Activated CD4-positive, alpha-beta T cell treated with anti-CD3 and anti-CD28 coated beads, Interleukin-2, amount 50 U/mL, for 4 hours (primary cell): ENCODE measurements around the gene ATN1.

Experiments
- DNase-seq, 2 experiments: peaks; one replicate each; pipeline ENCODE4 v3.0.0-alpha.2; 2020

Gene ATN1

DNA sequence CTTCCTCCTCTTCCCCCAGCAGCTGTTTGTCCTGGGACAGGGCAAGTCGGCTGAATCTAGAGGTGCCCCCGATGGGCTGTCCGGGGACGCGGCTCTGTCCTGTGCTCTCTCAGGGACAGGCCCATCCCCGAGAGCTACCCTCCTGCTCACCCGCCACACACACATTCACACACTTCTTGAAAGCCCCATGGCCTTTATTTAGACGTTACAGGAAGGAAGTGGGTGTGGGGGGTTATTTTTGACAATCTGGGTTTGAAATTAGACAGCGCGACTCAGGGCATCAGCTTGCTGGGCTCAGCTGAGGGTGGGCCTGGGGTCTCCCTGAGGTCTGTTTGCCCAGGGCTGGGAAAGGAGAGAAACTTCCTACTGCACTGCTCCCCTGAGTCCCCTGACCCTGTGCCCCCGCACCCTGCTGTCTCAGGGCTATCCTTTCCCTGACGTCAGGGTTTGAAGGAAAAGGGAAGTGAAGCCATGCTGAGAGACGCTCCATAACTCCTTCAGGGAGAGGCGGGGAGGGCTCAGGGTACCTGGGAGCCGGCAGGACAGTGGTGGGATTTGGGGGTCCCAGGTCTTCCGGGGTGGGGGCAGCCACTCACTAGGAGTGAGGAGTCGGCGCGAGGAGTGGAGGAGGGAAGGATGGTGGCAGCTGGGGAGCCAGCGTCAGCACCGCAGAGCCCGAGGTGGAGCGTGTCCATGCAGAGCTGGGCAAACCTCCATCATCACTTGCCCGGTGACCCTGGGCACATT lies 31.5 kb downstream of the ATN1 start:
- DNase-seq: peak; percentile 62 to 66

DNA sequence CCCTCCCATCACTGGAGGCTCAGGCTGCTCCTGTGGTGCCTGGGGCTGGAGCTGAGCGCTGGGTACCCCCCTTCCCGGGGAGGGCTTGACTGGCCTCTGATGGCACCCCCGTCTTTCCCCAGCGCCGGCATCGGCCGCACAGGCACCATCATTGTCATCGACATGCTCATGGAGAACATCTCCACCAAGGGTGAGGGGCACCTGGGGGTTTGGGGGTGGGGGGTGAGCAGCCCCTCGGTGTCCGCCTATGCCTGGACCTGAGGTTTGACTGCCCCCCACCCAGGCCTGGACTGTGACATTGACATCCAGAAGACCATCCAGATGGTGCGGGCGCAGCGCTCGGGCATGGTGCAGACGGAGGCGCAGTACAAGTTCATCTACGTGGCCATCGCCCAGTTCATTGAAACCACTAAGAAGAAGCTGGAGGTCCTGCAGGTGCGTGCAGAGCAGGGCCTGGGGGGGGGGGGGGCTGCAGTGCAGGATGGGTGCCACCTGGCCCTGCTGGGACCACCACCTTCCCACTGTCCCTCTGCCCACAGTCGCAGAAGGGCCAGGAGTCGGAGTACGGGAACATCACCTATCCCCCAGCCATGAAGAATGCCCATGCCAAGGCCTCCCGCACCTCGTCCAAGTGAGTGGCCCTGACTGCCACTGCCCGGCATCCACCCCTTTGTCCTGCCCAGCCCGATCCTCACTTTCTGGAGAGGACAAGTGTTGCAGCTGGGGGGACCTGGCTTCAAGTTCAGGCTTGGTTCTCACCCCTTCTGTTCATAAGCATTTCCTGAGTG lies 32.2 kb downstream of the ATN1 start:
- no peak for DNase-seq

DNA sequence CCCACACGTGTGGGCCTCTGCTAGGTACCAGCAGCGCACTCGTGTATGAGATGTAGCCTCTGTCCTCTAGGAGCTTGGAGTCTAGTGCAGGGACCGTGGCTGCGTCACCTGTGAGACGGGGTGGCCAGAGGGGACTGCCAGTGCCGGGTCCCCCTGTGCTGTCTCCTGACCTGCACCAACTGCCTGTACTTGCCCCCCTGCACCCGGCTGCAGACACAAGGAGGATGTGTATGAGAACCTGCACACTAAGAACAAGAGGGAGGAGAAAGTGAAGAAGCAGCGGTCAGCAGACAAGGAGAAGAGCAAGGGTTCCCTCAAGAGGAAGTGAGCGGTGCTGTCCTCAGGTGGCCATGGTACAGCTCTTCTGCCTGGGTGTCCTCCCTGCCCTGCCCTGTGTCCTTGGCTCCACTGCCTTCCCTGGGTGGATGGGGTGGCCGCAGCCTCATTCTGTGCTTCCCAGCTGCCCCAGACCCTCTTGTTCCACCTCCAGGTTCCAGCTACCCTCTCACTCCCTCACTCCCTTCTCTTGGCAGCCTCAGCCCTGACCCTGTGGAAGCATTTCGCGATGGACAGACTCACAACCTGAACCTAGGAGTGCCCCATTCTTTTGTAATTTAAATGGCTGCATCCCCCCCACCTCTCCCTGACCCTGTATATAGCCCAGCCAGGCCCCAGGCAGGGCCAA lies 33.0 kb downstream of the ATN1 start:
- no peak for DNase-seq

DNA sequence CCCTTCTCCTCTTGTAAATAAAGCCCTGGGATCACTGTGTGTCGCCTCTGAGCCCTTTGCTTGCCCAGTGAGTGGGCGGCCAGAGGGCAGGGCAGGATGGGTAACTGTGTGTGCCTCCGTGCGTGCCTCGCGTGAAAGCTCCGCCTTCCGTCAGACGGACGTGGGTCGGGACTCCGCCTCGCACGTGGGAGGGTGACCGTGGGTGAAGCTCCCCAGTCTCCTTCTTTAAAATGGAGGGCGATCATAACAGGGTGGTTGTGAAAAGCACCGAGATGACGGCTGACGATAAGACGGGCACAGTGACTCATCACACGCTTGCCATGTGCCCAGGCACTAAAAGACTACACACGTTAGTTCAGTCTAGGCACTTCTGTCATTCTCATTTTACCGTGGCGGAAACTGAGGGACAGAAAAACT lies 33.5 kb downstream of the ATN1 start:
- DNase-seq: peak; percentile 95 to 97

DNA sequence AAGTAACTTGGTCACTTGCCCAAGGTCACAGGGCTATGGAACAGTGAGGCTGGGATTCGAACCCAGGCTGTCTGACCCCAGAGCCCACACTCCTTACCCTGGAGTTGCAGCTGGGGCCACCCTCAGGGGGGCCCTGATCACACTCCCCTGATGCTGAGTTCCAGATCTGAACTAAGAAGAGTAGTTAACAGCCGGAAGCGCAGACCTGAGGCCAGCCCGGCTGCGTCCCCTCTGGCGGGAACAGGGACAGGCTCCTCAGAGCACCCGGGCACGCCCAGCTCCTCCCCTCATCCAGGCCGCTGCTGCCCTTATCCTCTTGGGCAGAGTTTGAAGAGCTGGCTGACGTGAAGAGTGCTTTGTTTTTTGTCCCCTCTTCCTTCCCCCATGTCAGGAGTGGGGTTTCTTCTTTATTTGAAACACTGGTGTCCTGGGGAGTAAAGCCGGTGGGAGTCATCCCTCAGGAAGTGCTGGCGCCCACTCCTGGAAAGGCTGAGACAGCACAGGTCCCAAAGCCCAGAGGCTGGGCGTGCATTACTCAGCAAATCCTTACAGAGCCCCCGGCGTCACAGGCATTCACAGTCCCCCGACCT lies 34.0 kb downstream of the ATN1 start:
- DNase-seq: no peak

DNA sequence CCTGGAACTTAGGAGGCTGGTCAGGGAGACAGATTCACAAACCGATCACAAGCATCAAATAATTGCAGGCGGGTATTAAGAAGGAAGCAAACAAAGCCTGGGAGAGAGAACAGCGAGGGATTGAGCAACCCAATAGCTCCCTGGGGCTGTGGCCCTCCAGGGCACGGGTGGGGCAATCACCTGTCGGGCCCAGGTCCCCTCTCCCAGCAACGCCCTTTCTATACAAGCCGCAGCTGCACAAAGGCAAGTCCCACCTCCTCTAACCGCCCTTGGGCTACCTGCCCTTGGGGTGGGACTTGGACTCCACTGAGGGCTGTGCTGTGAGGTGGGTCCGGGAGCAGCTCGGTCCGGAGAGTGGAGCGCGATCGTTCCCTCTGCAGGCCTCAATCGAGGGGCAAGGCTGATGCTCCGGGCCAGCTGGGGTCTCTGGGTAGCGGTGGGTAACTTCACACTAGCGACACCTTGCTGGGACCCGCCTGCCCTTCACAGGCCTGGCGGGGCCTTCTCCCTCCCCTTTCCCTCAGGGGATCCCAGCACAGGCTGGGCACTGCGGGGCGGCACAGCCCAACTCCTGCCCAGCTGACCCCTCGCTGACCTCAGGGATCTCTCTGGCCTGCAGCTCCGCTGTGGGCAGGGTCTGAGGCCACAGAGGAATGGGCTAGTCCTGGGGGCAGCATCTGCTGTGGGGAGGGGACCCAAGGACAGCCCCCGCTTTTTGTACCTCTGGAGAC lies 34.7 kb downstream of the ATN1 start:
- no peak for DNase-seq

DNA sequence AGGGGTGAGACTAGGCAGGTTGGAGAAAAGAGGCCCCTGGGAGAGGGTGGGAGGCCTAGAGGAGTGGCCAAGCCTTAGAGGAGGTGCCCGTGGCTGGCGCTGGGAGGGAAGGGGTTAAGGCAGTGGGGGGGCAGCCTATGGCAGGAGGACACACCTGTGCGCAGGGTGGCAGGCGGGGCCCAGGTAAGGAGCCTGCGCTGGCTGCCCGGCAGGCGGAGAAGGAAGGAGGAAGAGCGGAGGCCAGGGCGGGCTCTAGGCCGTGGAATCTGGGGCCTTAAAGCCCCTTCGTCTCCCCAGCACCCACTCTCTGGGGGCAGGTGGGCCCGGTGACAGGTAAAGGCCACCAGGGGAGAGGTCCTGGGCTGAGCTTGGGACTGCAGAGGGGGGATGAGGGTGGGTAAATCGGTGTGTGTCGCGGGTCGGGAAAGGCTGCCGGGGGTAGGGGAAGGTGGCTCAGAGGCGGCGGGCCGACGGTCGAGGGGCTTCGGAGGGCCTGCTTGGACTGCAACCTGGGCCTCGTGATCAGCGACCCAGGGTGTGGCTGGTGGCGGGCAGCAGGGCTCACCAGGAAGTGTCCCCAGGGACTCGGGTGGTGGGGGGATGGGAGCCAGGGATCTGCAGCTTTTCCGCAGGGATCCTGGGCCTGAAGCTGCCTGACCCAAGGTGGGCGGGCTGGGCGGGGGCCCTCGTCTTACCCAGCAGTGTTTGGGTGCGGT lies 35.4 kb downstream of the ATN1 start:
- no peak for DNase-seq

DNA sequence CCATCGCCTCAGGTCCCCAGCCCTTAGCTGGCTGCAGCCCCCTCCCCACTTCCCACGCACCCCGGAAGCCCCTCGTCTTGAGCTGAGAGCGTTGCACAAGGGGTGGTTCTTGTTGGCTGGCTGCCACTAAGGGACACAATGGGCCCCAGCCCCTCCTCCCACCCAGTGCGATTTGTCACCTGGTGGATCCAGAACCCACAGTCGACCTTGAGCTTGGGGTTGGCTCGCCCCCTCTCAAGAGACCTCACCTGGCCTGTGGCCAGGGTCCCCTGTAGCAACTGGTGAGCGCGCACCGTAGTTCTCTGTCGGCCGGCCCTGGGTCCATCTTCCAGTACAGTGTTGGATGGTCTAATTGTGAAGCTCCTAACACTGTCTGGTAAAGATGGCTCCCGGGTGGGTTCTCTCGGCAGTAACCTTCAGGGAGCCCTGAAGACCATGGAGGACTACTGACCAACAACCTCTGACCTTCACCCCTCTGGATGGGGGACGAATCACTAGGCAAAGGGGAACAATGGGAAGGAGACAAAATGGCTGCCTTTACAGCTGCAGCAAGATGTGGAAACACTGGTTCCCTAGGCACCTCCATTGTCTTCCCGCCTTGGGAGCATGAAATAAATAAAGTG lies 36.1 kb downstream of the ATN1 start:
- no peak for DNase-seq

DNA sequence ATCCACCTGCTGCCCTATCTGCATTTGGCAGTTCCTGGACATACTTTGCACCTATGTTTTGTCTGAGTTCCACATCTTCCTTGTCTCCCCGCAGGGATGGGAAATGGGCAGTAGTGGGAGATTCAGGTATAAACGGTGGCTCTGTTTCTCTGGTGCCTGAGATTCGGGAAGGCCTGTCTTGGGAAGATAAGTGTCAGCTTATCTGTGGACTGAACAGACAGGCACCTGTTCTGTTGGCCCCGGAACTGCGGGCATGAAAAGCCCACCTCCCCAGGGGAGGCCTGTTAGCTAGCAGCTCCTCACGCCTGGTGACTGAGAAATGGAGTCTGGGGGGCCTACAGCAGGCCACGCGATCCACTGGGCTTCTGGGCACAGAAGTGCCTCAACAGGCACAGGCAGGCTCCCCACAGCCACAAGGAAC lies 36.9 kb downstream of the ATN1 start:
- no peak for DNase-seq

DNA sequence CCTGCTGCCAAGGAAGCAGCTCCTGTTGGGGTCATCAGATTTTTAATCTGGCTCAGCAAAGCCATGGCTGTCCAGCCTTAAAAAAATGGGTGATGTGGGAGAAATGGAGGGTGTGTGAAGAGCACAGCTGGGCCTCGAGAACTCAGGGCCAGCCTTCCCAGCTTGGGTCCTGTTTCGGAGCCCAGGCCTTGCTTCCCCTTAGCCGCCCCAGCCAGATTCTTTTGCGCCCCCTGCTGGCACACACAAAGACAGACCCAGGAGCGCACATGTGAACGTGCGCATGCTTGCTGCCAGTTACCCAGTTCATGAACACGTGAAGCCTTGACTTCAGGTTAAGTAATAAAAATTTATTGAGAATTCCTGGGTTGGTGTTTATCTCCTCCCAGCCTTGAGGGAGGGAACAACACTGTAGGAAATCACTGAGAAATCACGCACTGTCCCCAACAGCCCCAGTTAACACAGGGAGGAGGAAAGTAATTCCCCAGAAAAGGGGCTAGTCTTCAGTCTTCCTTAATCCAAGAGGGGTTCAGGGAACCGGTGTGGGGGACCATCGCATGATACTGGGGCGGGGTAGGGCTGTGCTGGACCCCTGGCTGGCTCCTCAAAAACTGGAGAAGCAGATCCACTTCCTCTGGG lies 37.4 kb downstream of the ATN1 start:
- peak; percentile 87 to 88 for DNase-seq

DNA sequence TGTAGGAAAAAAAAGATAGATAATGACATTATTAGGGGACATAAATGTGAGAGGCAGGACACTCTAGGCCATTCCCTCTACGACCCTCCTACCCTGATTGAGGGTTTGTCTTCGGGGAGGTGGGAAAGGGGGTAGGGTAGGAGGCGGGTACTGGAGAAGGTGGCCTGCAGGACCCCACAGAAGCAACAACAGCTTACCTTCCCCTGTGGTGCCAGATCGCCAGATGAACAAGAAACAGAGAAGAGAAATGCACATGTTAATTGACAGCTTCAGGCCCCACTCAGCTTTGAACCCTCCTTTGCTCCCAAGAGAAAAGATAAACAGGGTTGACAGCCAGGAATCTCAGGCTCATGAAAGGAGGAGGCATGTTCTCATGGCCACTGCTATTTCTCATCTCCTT lies 38.0 kb downstream of the ATN1 start:
- DNase-seq: no peak

DNA sequence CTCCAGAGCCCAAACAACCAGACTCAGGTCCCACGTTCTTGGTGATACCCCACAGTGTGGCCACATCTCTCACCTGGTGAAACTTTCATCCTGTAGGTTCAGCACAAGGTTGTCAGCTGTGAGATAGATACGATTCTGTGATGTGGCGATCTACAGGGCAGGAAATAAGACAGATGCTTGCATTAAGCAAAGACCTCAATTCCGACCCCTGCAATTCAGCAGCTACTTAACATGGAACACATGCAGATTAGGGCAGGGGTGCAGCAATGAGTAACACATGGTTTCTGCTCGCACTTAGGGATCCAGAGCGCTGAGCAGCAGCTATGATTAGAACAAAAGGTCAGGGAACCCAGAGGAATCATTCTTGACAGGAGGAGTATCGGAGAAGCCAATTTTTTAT lies 38.6 kb downstream of the ATN1 start:
- DNase-seq: no peak

DNA sequence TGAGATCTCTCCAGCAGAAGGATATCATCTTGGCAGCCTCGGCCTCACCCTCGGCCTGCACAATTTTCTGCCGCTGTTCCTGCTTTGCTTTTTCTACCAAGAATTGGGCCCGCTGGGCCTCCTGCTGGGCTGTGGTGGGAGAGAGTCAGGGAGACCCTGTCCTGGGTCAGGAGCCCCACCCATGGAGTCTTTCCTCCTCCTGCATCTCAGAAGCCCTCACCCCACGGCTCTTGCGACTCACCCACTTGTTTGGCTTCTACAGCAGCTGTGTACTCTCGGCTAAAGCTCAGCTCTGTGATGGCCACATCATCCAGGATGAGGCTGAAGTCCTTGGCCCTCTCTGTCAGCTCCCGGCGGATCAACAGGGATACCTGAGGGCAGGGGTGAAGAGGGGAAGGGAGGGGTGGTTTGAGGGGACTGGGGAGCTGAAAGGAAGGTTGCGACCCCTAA lies 39.9 kb downstream of the ATN1 start:
- DNase-seq: no peak

DNA sequence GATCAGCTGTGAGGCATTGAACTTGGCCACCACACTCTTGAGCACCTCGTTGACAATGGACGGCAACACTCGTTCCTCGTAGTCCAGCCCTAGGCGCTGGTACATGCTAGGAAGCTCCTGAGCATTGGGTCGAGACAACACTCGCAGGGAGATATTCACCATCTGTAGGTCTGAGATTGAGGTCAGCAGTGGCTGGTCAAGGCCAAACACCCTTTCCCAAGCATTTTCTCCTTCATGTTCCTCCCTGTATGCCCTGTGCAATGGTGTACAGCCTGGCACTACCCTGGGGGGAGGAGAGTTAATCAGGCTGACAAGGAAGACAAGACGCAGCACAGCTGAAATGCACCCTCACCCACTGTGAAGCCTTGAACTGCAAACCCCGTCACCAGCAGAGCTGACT lies 40.7 kb downstream of the ATN1 start:
- no peak for DNase-seq

DNA sequence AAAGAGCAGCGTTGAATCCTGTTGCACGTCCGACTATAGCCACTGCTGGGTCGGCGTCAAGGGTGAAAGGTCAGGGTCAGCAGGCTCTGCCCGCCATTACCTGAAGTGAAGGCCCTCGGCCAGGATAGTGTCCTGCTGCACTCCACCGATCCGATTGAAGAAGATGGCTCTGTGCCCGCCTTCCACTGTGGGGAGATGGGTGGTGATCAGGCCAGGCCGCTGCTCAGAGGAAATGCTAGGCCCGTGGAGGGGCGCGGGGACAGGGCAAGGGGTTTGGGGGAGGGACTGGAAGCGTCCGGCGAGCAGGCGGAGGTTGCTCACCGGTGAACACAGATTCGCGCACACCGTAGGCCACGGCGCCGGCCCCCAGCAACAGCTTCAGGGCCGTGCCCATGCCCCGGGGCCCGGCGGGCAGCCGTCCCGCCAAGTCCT lies 42.4 kb downstream of the ATN1 start:
- DNase-seq: peak in 1 of 2 experiments; percentile 23

DNA sequence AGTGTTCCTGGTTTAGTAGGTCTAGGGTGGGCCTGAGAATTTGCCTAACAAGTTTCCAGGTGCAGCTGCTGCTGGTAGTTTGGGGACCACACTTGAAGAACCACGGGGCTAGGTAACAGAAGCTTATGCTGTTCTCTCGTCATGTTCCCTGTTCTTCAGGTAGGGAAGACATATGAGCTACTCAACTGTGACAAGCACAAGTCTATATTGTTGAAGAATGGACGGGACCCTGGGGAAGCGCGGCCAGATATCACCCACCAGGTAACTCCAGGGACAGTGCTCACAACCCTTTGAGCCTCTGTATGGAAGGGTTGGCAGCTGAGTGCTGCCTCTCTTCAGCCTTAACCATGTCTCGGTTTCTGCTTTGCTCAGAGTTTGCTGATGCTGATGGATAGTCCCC lies 46.4 kb downstream of the ATN1 start:
- no peak for DNase-seq

DNA sequence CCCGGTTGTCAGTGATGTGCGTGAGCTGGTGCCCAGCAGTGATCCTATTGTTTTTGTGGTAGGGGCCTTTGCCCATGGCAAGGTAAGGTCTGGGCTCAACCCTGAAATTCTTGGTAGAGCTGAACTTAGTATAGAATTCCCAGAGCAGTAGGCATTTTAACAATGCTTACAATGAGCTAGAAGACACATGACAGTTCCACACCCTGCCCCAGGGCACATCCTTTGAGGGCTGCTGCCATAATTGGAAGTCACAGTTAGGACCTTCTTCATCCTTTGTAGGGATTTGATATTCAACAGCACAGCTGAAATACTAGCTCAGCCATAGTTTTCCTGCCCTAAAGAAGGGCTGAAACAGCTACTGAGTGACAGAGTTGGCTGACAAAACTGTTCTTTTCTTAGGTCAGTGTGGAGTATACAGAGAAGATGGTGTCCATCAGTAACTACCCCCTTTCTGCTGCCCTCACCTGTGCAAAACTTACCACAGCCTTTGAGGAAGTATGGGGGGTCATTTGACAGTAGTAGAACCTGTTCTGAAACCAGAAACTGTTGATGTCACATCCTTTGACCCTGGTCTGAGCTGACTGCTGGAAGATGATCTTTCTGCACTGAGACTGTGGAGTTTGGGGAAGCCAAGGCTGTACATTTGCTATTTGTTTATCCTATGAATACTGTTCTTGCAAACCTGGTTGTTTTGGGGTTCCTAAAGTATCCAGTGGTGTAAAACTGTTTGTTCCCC lies 47.7 kb downstream of the ATN1 start:
- no peak for DNase-seq

DNA sequence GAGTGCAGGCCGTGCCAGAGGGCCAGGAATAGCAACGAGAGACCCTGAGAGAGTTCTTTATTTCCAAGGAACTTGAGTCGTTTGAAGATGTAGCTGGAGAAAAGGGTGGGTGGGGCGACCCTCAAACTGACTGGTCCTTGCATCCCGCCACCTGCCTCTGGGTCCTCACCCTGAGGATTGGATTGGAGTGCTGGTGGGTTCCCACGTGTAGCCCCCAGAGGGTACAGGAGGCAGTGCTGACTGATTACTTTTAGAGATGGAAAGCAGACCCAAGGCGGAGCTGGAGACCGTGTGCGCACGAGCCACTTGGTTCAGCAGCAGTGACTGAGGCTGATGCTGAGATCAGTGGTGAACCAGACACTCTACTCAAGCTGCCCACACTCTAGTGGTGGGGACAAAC lies 49.9 kb downstream of the ATN1 start:
- no peak for DNase-seq

DNA sequence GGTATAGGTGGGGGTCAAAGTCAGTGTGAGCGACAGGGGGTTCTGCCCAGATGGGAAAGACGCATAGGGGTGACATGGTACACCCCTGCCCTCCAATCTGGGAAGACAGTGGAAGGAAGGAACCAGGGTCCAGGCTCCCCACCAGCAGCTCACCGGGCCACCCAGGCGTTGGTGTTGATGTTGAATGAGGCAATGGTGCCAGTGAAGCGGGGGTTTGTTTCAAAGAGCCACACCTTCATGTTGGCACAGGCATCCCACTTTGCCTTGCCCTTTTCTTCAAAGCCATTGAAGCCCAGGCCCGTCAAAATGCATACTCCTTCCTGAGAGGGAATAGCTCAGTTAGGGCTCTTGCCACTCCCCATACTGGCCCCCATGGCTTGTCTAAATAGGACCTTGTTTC lies 50.4 kb downstream of the ATN1 start:
- DNase-seq: no peak

DNA sequence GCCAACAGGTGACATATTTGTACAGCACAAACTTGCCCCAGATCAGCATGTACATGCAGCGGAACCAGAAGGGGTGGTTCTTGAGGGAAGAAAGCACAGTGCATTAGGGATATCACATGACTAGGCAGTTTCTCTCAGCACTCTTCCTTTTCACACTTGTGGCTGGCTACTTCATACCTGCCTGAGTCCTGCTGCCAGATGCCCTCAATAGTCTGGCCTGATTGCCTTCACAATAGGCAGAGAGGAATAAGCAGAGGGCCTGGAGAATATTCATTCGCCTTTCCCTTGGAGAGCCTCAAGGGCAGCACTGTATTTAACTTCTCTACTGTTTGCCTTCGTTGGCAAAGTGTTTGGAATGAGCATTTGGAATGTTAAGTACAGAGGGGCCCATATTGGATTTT lies 50.9 kb downstream of the ATN1 start:
- no peak for DNase-seq
